Fibroblast of lung (primary cell): ENCODE data around the gene LRCH3. TPM values are rescaled to one million over a fixed set of nuclear protein-coding genes. Genes with fewer than 3 reads are reported as not detected.

ENCODE experiments used
- DNase-seq, 2 donors: peaks; one replicate each; pipeline versions ENCODE4 v3.0.0 to v3.0.0-alpha.2; 2010; ENCODE audit warnings: low read depth in 2 of 2
- H2AFZ ChIP-seq: 2 replicates; pipeline ENCODE4 v1.5.1; 2012; ENCODE audit warnings: low read length, control low read depth, inconsistent platforms
- H3K27ac ChIP-seq: 2 replicates; pipeline ENCODE4 v1.5.1; 2011; ENCODE audit warnings: low read length, control low read depth; ENCODE audit not compliant: insufficient read depth
- H3K27me3 ChIP-seq: 2 replicates; pipeline ENCODE4 v1.5.1; 2011; ENCODE audit warnings: mild to moderate bottlenecking, low read length; ENCODE audit not compliant: control insufficient read depth, insufficient read depth
- H3K36me3 ChIP-seq: 2 replicates; pipeline ENCODE4 v1.5.1; 2011; ENCODE audit warnings: low read length; ENCODE audit not compliant: control insufficient read depth, insufficient read depth
- H3K4me1 ChIP-seq: 2 replicates; pipeline ENCODE4 v1.5.1; 2011; ENCODE audit warnings: low read length; ENCODE audit not compliant: control insufficient read depth, insufficient read depth; ENCODE audit errors: extremely low read depth
- H3K4me2 ChIP-seq: 2 replicates; pipeline ENCODE4 v1.5.1; 2011; ENCODE audit warnings: low read length, control low read depth; ENCODE audit not compliant: insufficient read depth; ENCODE audit errors: extremely low read depth
- H3K4me3 ChIP-seq, 4 experiments: fragments of 200-600 bp in 1 of 4; sonication (generic) in 1 of 4; replicated peaks in 1 of 4; 2 replicates each; pipeline ENCODE4 v1.5.1; 2011 to 2016; ENCODE audit warnings: low read length in 4 of 4, low read depth in 3 of 4, mild to moderate bottlenecking in 3 of 4, control low read depth in 2 of 4, inconsistent platforms in 1 of 4, mixed read lengths in 1 of 4; ENCODE audit not compliant: insufficient read depth in 1 of 4; ENCODE audit errors: control extremely low read depth in 1 of 4
- H3K79me2 ChIP-seq: 2 replicates; pipeline ENCODE4 v1.5.1; 2012; ENCODE audit warnings: mild to moderate bottlenecking, low read length, inconsistent platforms; ENCODE audit not compliant: control insufficient read depth, insufficient read depth
- H3K9ac ChIP-seq: 2 replicates; pipeline ENCODE4 v1.5.1; 2011; ENCODE audit warnings: mild to moderate bottlenecking, low read length, control low read depth; ENCODE audit not compliant: insufficient read depth
- H3K9me3 ChIP-seq: 2 replicates; pipeline ENCODE4 v1.5.1; 2012; ENCODE audit warnings: low read depth, low read length; ENCODE audit not compliant: control insufficient read depth, insufficient read depth
- H4K20me1 ChIP-seq: 2 replicates; pipeline ENCODE4 v1.5.1; 2011; ENCODE audit warnings: low read length; ENCODE audit not compliant: control insufficient read depth, insufficient read depth; ENCODE audit errors: extremely low read depth
- EZH2 ChIP-seq: IDR thresholded peaks from 2 replicates; pipeline ENCODE4 v1.5.1; 2012; ENCODE audit warnings: low read length, control low read depth, mild to moderate bottlenecking; ENCODE audit errors: missing control alignments
- polyA plus RNA-seq, 2 donors: library from polyadenylated mRNA; depleted of rRNA in 1 of 2; stranded (reverse) in 1 of 2; unstranded in 1 of 2; fragments of >200 nt; gene quantifications; 2 replicates each; pipeline ENCODE4 v1.2.1, GENCODE V29; 2011 to 2012; ENCODE audit warnings: missing spikeins in 1 of 2
- total RNA-seq: library from RNA; depleted of rRNA; stranded (reverse); fragments of >200 nt; gene quantifications from 2 replicates; pipeline ENCODE4 v1.2.1, GENCODE V29; 2014
- TF ChIP-seq, protein P1 (sequence below), 2 donors: IDR thresholded peaks in 1 of 2; conservative IDR thresholded peaks in 1 of 2; 1 replicate in 1 of 2; 2 replicates in 1 of 2; pipeline ENCODE4 v1.5.1; 2011 to 2012; ENCODE audit warnings: low read length in 2 of 2, control low read depth in 1 of 2, inconsistent platforms in 1 of 2, low read depth in 1 of 2, mild to moderate bottlenecking in 1 of 2

LRCH3 gene
- total and polyA plus RNA-seq, 2 donors (not counting 1 experiment from before 2014, with no cell fraction given), result 42.9 to 87.2 TPM

- Histone ChIP-seq H3K27me3 (no peaks in the 10 kb centered on the region), H3K4me2 (no peak overlapping the region), H3K36me3 (no peaks in the 10 kb centered on the region), H4K20me1 (no peaks in the 10 kb centered on the region), H3K9me3 (no peaks in the 10 kb centered on the region), H3K9ac (no peak overlapping the region), H3K4me3 (no peak overlapping the region), H3K27ac (no peak overlapping the region), H2AFZ (no peak overlapping the region), H3K79me2 (peaks cover 13% of the 10 kb centered on the region), H3K4me1 (peaks cover 4% of the 10 kb centered on the region)
- DNase-seq, result no peak
- TF ChIP-seq EZH2, result no peak
- TF ChIP-seq, protein P1, sequence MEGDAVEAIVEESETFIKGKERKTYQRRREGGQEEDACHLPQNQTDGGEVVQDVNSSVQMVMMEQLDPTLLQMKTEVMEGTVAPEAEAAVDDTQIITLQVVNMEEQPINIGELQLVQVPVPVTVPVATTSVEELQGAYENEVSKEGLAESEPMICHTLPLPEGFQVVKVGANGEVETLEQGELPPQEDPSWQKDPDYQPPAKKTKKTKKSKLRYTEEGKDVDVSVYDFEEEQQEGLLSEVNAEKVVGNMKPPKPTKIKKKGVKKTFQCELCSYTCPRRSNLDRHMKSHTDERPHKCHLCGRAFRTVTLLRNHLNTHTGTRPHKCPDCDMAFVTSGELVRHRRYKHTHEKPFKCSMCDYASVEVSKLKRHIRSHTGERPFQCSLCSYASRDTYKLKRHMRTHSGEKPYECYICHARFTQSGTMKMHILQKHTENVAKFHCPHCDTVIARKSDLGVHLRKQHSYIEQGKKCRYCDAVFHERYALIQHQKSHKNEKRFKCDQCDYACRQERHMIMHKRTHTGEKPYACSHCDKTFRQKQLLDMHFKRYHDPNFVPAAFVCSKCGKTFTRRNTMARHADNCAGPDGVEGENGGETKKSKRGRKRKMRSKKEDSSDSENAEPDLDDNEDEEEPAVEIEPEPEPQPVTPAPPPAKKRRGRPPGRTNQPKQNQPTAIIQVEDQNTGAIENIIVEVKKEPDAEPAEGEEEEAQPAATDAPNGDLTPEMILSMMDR (conservative IDR thresholded peaks at IDR 0.05 in 1 of 2, IDR thresholded peaks at IDR 0.05 in 1 of 2; ENCODE audit: low read depth in 1 of 2, low read length in 2 of 2), result no peak
Observed at GRCh38 chr3:197746801-197747237, 44.2 kb upstream of the LRCH3 start.

GRCh38 chr3:197748597-197749314 lies 42.3 kb upstream of the LRCH3 start:
- Histone ChIP-seq H3K4me3 (peak overlapping the region; percentile 65 to 95 (median 84)), H4K20me1 (no peaks in the 10 kb centered on the region), H3K9ac (peak overlapping the region; percentile 81), H3K79me2 (peaks cover 33% of the 10 kb centered on the region), H3K9me3 (no peaks in the 10 kb centered on the region), H3K36me3 (no peaks in the 10 kb centered on the region), H3K4me2 (peak overlapping the region; percentile 89), H2AFZ (peak overlapping the region; percentile 89), H3K4me1 (peaks cover 7% of the 10 kb centered on the region), H3K27me3 (no peaks in the 10 kb centered on the region), H3K27ac (peak overlapping the region; percentile 82)
- peak; percentile 29 to 41 for DNase-seq
- TF ChIP-seq EZH2, result no peak

GRCh38 chr3:197749315-197749600 lies 41.8 kb upstream of the LRCH3 start:
- peak overlapping the region; percentile 89 for H3K4me2 ChIP-seq
- peak overlapping the region; percentile 81 for H3K9ac ChIP-seq
- no peaks in the 10 kb centered on the region for H3K36me3 ChIP-seq
- DNase-seq, result peak; percentile 52 to 66
- peaks cover 7% of the 10 kb centered on the region for H3K4me1 ChIP-seq
- no peaks in the 10 kb centered on the region for H4K20me1 ChIP-seq
- peaks cover 38% of the 10 kb centered on the region for H3K79me2 ChIP-seq
- H2AFZ ChIP-seq, result peak overlapping the region; percentile 89
- peak overlapping the region; percentile 65 to 95 (median 84) for H3K4me3 ChIP-seq
- no peaks in the 10 kb centered on the region for H3K27me3 ChIP-seq
- TF ChIP-seq, protein P1 (conservative IDR thresholded peaks at IDR 0.05 in 1 of 2, IDR thresholded peaks at IDR 0.05 in 1 of 2; ENCODE audit: low read depth in 1 of 2, low read length in 2 of 2), result no peak
- TF ChIP-seq EZH2, result no peak
- peak overlapping the region; percentile 82 for H3K27ac ChIP-seq
- no peaks in the 10 kb centered on the region for H3K9me3 ChIP-seq
